CMK (cell line): ENCODE results near the gene FAM24B.
"Not testable (repeated sequence)": the region's sequence is repeated elsewhere in the genome, so short reads cannot be mapped to it uniquely, and the experiment has no call there.

Source experiments
- DNase-seq: peaks from one replicate; pipeline ENCODE4 v3.0.0-alpha.2; 2010; ENCODE audit warnings: low read depth

The FAM24B gene, protein sequence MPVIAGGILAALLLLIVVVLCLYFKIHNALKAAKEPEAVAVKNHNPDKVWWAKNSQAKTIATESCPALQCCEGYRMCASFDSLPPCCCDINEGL

DNA sequence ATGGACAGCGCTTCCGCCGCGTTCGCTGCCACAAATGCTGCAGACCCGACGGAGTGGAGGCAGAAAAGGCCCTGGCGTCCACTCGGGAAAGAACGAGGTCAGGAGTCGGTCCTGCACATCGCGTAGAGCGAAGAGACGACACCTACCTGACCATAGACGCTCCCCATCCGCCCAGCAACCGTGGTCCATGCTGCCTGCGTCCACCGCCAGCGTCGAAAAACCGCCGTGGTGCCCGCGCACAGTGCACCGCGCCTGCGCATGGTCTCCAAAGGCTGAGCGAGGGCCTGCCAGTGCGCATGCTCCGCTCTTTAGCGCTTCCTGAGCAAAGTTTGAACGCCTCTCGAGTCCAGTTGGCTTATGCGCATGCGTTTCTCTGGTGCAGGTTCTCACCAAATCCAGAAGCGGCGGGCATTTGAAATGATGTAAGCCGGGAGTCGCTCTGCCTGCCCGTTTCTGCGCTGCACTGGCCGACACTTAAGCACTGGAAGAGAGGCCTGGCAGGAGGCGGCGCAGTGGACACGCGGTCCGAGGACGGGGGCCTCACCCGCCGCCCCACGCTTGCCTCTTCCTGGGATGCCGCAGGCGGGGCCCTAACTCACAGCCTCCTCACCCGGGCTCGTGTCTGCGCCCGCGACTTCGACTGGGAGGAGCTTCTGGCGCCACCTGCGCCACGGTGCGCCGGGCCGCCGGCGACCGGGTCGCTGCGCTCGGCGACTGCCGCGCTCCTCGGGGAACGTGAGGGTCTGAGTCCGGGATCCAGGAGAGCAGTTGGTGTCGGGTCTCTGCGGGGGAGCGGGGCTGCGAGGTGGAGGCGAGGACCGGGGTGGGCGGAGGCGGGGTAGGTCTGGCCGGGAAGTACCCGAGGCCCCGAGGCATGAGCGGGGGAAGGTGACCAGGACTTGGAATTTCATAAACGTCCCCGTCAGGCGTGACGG lies at the start of gene FAM24B:
TSS of gene FAM24B (minus strand) at position 243 of the 935 bp plus-strand sequence. CDS start 29,066 bp downstream, outside the sequence.
- peak; percentile 84 for DNase-seq

DNA sequence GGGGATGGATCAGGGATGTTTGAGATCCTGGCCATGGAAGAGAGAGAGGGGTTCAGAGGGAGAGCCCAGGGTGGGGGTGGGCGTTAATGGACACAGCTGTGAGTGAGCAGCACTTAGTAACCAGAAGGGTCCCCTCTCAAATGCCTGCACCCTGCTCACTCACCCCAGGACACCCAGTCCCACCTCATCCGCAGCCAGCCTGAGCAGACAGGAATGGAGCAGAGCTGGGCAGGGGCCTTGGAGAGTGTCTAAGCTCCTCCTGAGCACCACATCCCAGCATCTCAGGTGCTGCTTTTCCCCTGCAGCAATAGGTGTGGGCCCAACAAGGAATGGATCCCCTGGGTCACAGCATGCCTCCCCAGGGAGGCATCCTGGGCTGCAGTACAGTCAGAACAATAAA lies 36.3 kb upstream of the FAM24B start:
- no peak for DNase-seq

DNA sequence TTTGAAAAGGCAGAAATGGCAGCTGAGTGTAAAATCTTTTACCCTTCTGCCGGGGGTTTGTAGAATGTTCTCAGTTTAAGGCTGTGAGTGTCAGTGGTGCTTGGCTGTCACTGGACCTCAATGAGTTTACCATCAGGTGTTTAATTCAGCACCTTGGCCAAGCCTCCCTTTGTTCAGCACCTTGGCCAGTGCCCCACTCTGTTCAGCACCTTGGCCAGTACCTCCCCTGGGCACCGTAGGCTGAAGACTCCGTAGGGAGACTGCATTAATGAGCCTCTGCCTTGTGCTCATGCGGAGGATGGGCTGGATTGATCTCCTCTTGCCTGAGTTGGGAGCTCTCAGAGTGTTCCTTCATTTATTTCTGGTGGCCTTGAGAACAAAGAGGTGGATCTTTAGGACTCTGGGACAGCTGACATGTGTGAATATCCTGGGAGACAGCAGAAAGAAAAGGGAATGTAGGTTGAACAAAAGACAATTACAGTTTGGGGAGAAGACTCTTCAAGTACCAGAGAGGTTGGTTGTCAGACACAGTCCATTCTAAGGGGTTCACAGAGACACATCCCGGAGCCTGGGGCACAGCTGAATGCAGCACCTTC lies 32.6 kb upstream of the FAM24B start:
- no peak for DNase-seq

DNA sequence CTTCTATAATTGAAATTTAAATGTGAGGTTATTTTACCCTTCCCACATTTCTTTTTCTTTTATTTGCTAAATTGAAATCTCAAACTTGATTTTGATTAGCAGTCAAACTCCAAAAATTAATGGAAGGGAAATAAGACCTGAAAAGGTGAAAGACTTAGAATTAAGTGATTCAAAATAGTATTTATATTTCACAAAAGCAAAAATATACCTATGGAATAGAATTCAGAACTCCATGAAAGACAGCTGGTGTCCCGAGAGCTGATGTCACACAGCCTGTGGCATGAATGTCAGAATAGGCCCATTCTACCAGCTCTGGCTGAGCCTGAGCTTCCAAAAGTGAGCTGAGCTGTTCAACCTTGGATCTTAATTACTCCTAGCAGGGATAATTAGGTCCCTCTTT lies 30.9 kb upstream of the FAM24B start, which contains the start of gene FAM24A:
TSS of gene FAM24A (plus strand) at position 301 of the 400 bp plus-strand sequence. CDS start 1,025 bp downstream, outside the sequence.
- DNase-seq, result no peak

DNA sequence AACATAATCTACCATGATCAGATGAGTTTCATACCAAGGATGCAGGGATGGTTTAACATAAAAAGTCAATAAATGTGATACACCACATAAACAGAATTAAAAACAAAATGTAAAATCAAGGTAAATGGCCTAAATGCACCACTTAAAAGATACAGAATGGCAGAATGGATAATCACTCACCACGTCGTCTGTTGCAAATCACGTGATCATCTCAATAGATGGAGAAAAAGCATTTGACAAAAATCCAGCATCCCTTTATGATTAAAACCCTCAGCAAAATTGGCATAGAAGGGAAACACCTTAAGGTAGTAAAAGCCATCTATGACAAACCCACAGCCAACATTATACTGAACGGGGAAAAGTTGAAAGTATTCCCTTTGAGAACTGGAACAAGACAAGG lies 24.5 kb upstream of the FAM24B start:
- not testable (repeated sequence) for DNase-seq

DNA sequence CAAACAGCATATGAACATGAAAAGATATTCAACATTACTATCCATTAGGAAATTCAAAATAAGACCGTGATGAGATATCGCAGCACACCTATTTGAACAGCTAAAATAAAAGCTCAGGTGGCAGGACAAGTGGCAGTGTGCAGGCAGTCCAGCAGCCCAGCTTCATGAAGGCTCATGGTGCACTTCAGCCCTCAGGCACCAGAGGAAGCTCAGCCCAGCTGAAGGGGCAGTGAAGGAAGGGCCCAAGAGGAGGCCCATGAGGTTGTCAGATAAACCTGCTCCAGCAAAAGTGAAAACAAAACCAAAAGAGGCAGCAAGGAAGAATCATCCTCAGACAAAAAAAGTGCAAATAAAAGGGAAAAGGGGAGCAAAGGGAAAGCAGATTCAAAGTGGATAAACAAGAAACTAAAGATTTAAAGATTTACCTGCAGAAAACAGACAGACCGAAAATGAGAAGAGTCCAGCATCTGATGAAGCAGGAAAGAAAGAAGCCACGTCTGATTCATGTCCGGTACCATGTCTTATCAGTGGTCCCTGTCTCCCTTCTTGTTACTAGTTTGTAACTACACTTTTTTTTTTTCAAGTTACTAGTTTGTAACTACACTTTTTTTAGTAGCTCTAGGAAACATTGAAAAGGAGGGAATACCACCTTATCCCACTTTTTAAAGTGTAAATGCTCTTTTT lies 15.0 kb upstream of the FAM24B start:
- no peak for DNase-seq

DNA sequence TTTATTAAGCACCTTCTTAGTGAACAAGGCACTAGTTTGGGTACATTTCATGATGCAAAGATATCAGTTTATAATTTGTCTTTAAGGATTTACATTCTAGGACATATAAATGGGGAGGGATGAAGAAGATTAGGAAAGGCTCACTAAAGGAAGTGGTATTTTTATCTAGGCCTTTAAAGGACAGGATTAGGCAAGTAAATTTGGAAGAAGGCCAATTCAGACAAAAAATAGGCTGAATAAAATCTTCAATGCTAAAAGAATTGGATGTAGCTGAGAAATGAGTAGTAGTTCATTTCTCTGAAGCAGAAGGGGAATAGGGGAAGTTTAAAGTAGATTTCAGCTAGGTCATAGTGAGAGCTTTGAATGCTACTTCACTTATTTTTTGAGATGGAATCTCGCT lies 4.8 kb upstream of the FAM24B start:
- no peak for DNase-seq

DNA sequence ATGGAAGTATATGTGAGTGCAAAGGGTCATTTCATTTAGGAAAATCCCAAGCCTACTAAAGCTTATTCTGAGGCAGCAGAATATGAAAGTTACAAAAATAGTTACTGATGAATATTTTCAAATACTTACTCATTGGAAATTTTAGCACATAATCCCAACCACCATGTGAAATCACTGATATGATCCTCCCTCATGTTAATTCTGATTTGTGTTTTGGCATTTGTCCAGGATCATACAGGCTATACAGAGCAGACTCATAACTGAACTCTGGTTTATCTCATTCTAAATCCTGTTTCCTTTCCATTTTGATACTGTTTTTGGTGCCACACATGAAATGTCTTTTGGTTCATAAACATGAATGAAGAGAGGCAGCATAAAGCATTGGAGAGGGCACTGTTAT lies 3.4 kb upstream of the FAM24B start:
- no peak for DNase-seq

DNA sequence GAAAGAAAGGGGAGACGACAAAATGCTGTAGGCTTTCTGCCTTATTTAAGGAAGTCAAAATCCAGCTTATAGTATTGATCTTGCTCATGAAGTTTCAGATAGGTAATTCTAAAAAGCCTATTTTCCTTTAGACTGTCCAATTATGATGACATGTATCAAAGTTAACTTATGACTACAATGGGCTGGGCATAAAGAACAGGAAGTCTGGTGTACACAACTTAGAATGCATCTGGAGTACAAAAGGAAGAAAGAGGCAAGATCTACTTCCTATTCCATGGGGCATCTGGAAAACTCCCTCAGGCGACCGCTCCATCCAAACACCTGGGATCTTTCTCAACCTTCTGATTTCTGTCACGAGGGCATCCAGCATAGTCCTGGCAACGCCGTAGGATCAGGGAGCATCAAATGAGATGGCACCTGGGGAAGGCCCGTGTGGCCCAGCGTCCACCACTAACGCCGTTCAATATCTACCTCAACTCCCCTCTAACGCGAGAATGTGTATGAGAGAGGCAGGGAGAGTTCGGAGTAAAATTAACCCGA lies 512 bp downstream of the FAM24B start:
- DNase-seq, result no peak

DNA sequence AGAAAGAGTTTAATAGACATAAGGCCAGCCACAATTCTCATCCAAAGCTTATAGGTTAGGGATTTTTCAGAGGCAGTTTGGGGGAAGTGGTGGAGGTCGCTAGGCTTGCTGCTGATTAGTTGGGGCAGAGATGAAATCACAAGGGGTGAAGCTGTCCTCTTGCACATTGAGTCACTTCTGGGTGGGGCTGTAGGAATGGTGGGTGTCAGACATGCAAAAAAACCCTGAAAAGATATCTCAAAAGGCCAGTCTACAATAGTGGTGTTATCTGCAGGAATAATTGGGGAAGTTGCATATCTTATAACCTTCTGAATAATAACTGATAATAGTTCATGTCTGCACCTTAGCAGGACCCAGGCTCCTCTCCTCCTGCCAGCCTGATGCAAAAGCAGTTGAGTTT lies 2.1 kb downstream of the FAM24B start:
- DNase-seq, result no peak

DNA sequence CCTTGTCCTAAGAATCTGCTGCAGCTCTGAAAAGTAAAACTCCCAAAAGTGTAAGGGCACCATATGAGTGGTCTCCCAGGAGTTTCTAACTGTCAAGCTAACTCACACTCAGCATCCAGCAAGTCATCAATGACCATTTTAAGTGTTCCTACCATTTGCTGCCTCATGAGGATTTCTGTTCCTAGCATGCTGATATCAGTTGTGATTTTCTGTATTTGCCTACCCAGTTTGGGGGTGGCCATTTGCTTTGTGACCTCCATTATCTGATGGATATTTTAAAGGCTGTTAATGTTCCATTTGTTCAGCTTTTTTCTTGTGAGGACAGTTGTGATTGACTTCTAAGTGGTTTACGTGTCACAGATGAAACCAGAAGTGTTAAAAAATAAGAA lies 2.9 kb downstream of the FAM24B start:
- DNase-seq, result no peak

DNA sequence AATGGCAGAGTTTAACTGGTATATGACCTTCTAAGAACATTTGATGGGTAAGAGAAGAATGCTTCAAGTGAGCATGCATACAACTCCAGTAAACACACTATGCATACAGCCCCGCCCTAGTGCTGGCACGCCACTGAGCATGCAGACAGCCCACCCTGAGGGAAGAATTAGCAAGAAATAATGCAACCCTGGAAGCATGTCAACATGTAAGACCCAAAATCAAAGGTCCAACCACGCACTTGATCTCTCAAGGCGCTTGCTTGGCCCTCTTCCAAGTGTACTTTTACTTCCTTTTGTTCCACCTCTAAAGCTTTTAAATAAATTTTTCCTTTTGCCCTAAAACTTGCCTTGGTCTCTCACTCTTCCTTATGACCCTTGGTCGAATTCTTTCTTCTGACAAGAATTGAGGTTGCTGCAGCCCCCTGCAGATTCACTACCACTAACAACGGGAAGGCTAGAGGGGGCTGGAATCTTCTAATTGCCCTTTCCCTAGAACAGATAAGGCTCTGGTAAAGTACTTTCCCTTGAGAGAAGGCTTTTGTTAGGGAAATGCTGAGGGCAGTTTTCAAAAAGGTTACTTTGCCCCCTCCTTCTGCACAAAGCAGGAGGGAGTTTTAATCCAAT lies 3.4 kb downstream of the FAM24B start:
- DNase-seq, result no peak

DNA sequence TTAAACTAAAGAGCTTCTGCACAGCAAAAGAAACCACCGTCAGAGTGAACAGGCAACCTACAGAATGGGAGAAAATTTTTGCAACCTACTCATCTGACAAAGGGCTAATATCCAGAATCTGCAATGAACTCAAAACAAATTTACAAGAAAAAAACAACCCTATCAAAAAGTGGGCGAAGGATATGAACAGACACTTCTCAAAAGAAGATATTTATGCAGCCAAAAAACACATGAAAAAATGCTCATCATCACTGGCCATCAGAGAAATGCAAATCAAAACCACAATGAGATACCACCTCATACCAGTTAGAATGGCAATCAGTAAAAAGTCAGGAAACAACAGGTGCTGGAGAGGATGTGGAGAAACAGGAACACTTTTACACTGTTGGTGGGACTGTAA lies 7.4 kb downstream of the FAM24B start:
- not testable (repeated sequence) for DNase-seq

DNA sequence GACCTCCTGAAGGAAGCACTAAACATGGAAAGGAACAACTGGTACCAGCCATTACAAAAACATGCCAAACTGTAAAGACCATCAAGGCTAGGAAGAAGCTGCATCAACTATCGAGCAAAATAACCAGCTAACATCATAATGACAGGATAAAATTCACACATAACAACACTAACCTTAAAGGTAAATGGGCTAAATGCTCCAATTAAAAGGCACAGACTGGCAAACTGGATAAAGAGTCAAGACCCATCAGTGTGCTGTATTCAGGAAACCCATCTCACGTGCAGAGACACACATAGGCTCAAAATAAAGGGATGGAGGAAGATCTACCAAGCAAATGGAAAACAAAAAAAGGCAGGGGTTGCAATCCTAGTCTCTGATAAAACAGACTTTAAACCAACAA lies 10.6 kb downstream of the FAM24B start:
- not testable (repeated sequence) for DNase-seq

DNA sequence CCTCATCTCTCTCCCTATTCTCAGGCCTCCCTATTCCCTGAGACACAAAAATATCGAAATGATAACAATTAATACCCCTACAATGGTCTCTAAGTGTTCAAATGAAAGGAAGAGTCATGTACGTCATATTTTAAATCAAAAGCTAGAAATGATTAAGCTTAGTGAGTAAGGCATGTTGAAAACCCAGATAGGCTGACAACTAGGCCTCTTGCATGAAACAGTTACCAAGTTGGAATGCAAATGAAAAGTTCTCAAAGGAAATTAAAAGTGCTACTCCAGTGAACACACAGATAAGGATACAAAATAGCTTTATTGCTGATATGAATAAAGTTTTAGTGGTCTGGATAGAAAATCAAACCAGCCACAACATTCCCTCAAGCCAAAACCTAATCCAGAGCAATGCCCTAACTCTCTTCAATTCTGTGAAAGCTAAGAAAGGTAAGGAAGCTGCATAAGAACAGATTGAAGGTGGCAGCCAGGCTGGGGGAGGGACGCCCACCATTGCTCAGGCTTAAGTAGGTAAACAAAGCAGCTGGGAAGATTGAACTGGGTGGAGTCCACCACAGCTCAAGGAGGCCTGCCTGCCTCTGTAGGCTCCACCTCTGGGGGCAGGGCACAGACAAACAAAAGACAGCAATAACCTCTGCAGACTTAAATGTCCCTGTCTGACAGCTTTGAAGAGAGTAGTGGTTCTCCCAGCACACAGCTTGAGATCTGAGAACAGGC lies 12.5 kb downstream of the FAM24B start:
- DNase-seq, result not testable (repeated sequence)

DNA sequence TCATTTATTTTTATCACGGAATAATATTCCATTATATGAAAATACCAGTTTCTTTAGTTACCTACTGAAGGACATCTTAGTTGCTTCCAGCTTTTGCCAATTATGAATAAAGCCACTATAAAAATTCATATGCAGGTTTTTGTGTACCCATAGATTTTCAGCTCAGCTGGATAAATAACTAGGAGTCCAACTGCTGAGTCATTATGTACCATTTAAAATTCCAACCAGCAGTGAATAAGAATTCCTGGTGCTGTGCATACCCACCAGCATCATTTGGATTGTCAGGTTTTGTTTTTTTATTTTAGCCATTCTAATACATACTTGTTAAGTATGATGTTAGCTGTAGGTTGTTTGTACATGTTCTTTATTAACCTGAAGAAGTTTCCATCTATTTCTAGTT lies 14.5 kb downstream of the FAM24B start:
- no peak for DNase-seq

DNA sequence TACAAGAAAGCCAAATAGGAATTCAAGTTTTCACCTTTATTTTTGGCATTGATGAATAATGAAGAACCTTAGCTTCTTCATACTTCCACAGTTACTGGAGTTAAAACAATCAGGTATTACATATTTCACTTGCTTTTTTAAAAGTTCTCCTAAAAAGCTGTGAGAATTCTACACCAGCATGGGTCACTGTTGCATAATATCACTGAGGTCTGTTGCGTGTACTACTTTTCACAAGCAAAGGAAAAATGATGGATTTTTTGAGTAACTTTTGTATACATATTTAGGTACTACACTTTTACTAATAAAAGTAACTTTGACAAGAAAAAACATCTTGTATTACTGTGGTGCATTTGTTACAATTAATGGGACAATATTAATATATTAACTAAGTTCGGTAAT lies 15.2 kb downstream of the FAM24B start:
- no peak for DNase-seq

DNA sequence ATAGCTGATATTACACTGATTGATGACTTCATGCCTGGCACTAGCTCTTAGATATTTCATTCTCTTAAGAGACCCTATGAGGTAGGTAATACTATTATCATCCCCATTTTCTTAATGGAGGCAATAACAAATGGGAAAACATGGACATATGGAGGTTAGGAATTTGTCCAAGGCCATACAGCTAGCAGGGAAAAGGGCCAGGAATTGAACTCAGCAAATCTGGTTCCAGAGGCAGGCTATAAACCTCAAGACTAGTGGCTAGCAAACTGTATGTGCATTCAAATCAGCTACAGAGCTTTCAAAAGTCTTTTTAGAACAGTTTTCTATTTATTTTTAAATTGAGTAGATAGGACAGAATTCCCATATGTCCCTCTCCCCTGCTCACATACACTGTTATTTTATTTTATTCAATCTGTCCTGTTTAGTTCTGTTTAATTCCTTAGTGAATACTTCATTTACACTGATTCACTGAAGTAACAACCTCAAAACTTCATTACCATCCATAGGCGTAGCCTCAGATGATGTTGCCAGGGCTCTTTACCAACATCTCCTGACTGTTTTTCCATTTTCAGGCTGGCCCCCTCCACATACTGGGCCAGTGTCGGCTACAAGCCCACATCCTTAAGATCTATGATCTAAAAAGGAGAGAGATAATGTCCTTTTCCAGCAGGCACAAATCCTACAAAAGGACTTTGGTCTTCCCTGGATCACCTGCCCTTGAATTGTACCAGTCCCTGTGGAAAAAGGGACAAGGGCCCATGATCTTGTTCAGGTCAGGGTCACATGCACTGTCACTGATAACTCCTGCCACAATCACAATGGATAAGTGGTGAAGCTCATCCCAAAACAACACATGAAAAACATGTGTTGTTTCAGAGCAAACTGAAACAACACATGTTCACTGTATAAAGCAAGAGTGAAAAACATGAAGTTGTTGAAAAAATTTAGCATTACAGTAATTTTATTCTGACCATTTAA lies 15.9 kb downstream of the FAM24B start:
- no peak for DNase-seq

DNA sequence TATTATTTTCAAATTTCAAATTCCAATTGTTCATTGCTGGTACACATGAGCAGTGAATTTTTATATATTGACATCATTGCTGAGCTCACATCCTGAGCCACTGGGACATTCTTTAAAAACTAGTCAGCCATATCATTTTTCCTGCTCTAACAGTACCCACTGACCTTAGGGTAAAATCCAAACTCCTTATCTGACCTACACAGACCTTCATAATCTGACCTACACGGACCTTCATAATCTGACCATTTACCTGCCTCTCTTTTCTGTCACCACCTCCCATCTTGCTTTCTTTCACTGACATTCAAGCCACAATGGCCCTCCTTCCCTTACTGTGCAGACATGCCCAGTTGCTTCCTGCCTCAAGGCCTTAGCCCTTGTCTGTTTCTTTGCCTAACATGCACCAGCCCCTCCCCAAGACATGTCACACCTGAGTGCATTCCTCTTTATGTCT lies 17.6 kb downstream of the FAM24B start:
- no peak for DNase-seq

DNA sequence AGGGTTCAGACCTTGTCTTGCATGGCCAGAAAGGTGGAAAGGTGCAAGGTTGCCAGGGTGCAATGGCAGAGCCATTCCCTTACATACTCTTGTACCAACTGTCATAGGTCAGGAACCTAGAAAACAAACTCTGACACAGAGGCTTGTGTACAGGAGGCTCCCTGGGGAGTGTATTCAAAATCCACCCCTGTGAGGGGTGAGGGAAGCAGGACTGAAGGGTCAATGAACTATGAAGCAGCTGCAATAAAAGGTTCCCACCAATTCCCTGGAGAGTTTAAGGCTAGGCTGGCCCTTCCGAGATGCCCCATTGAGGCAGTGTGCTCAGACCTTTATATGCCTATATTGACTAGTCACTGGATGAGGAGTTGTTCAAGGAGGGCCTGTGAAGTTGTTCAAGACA lies 19.9 kb downstream of the FAM24B start:
- DNase-seq, result no peak
